ENCODE data around the gene MYO7A. TPM values are rescaled to one million over a fixed set of nuclear protein-coding genes. Genes with fewer than 3 reads are reported as not detected.

Gene MYO7A
- total and polyA plus RNA-seq, 12 donors: 0.91 to 6.8 (median 2.8) TPM

DNA sequence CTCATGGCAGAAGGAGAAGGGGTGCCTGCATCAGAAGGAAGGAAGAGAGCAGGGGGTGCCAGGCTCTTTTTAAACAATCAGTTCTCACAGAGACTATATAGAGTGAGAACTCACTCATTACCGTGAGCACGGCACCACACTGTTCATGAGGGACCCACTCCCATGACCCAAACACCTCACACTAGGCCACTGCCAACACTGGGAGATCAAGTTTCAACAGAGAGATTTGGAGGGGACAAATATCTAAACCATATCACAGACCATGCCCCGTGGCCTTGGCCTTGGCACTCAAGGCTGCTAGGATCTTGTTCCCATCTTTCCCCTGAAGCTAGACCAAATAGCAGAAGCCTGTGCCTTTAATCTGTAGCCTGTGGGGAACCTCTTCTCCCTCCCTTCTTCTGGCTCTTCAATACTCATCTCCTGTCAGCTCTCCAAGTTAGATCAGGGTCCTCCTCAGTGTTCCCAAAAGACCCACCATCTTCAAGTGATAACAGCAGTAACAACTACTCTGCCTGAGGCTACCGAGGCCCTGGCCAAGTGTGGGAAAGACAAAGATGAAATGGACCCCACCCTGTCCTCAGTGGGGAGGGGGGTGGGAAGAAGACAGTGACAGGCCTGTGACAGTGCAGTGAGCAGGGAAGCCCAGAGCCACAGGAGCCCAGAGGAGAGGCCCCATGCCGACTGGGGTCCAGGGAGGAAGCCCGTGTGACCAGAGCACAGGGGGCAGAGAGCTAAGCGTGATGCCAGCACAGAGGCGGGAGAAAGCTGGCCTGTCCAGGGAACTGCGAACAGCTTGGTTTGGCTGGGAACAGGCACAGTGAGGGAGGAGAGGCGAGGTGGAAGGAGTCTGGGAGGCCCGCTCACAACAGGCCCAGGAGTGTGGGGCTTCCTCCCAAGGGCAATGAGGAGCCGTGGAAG, 72.6 kb downstream of the MYO7A start:
- Histone ChIP-seq H3K36me3 (no peaks in the 10 kb centered on the region), H3K27ac (no peak overlapping the region), H3K27me3 (no peaks in the 10 kb centered on the region), H3K9me3 (no peaks in the 10 kb centered on the region), H3K4me1 (peaks cover 0 to 1% (median 0%) of the 10 kb centered on the region in 9 donors), H3K4me3 (no peak overlapping the region)
- WGBS, 2 donors: 67 to 83% methylated on average over 12 of the region's 12 CpGs
- DNase-seq (no peak), ATAC-seq (no peak)
- TF ChIP-seq, protein P1, sequence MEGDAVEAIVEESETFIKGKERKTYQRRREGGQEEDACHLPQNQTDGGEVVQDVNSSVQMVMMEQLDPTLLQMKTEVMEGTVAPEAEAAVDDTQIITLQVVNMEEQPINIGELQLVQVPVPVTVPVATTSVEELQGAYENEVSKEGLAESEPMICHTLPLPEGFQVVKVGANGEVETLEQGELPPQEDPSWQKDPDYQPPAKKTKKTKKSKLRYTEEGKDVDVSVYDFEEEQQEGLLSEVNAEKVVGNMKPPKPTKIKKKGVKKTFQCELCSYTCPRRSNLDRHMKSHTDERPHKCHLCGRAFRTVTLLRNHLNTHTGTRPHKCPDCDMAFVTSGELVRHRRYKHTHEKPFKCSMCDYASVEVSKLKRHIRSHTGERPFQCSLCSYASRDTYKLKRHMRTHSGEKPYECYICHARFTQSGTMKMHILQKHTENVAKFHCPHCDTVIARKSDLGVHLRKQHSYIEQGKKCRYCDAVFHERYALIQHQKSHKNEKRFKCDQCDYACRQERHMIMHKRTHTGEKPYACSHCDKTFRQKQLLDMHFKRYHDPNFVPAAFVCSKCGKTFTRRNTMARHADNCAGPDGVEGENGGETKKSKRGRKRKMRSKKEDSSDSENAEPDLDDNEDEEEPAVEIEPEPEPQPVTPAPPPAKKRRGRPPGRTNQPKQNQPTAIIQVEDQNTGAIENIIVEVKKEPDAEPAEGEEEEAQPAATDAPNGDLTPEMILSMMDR (IDR thresholded peaks at IDR 0.05): no peak
- intact Hi-C loops (cut with DNase I): no loop called here

DNA sequence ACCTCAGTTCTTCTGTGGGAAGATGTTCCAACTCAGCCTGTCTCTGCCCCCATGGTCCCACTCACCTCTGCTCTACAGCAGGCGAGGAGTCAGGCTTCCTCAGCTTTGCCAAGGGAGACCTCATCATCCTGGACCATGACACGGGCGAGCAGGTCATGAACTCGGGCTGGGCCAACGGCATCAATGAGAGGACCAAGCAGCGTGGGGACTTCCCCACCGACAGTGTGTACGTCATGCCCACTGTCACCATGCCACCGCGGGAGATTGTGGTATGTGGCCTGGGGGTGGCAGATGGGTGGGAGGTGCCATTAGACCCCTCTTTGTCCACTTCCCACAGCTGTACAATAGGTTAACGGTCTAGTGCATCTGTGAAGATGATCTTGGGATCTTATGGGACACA, 73.3 kb downstream of the MYO7A start:
- Histone ChIP-seq H3K4me3 (no peak overlapping the region), H3K27ac (no peak overlapping the region), H3K4me1 (no peaks in the 10 kb centered on the region), H3K36me3 (no peaks in the 10 kb centered on the region), H3K27me3 (no peaks in the 10 kb centered on the region), H3K9me3 (no peaks in the 10 kb centered on the region)
- DNase-seq (no peak), ATAC-seq (no peak)
- TF ChIP-seq, protein P1 (IDR thresholded peaks at IDR 0.05): no peak
- intact Hi-C loops (cut with DNase I): no loop called here
- 89 to 92% methylated on average over 11 of the region's 11 CpGs for WGBS, 2 donors

DNA sequence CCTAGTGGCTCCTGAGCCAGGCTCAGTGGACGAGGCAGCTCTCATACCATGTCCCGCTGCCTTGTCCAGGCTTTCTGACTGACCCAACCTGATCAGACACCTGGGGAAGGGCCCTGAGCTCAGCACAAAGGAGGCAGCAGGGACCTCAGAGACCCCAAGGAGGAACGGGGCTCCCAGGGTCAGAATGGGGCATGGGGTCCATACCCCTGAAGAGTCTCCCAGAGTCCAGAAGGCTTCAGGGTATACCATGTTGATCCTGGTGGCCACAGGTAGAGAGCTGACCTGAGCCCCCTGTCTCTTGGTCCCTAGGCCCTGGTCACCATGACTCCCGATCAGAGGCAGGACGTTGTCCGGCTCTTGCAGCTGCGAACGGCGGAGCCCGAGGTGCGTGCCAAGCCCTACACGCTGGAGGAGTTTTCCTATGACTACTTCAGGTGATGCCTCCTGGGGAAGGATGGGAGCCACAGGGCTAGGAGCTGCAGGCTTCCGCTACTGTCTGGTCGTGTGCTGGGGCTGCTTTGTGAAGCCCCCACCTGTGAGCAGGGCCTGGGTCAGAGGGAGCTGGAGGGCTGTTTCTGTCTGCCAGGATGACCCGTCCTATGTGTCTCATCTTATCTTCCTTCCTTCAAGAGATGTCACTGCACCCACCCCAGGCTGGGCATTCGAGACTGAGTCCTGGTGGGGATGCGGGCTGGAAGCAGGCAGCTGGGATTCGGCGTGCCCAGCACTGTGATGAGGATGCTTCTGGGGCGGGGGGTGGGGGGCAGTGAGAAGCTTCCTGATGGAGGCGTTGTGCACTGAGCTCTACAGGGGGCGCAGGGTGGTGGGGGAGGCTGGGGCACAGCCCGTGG, 74.2 kb downstream of the MYO7A start:
- no peak overlapping the region for H3K4me3 ChIP-seq
- H3K9me3 ChIP-seq: no peaks in the 10 kb centered on the region
- TF ChIP-seq, protein P1 (IDR thresholded peaks at IDR 0.05): no peak
- no peaks in the 10 kb centered on the region for H3K36me3 ChIP-seq
- ATAC-seq (no peak), DNase-seq (no peak)
- no peaks in the 10 kb centered on the region for H3K27me3 ChIP-seq
- 94 to 96% methylated on average over 23 of the region's 23 CpGs for WGBS, 2 donors
- H3K4me1 ChIP-seq: no peaks in the 10 kb centered on the region
- H3K27ac ChIP-seq: no peak overlapping the region
- intact Hi-C loops (cut with DNase I): no loop called here
